ENCODE measurements around the gene ARF6. TPM values are rescaled to one million over a fixed set of nuclear protein-coding genes. Genes with fewer than 3 reads are reported as not detected.

The ARF6 gene
- total and polyA plus RNA-seq, 9 of the 15 experiments (the other 6 are each of a cell fraction or from before 2014, with no cell fraction given) = 15.3 to 35.2 (median 24.9) TPM

DNA sequence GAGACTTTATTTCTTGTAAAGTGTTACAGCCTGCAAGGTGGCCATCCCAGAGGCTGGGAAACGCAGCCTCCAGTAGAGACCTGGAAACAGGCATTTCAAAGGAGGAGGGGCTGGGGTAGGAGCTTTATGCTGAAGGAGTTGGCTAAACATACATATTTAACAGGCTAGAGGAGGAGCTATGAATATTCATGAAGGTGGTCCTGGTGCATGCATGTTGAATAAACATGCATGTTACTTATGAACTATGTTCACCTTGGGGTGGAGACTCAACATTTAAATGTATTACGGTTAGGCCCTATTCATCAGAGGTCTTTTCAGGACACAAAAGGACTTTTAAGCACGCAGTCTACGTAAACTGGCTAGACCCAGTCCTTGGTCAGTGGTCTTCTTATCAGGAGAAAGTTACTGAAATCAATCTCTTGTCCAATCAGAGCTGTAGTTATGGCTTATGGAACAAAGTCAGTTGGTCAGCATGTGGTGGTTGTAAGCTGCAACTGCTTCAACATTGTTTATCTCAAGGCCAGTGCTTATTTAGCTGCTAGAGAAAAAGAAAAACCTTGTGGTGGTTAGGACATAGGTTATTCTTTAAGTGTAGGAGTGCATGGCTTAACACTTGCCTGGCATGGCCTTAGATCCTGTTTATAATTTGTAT, 11.4 kb upstream of the ARF6 start:
- FAIRE-seq = peak; percentile 88
- Histone ChIP-seq H3K79me2 (ENCODE audit: control insufficient read depth, insufficient read depth, low read length) (no peaks in the 10 kb centered on the region), H3K27ac (ENCODE audit: extremely low read depth, low read depth, low read length) (no peak overlapping the region; the same call in 2 of the 3 replicates), H3K9ac (ENCODE audit: insufficient read depth in 1 of 2, low read depth in 2 of 2, low read length in 2 of 2) (no peak overlapping the region), H4K20me1 (replicated peaks; ENCODE audit: control insufficient read depth, insufficient read depth, low read length) (no peaks in the 10 kb centered on the region), H3K27me3 (ENCODE audit: control insufficient read depth in 2 of 2, insufficient read depth in 2 of 2, low read length in 2 of 2) (no peaks in the 10 kb centered on the region), H3K4me3 (no peak overlapping the region), H3K9me1 (ENCODE audit: control insufficient read depth, insufficient read depth, low read length) (no peaks in the 10 kb centered on the region), H3K9me3 (replicated peaks; ENCODE audit: control insufficient read depth, insufficient read depth, low read depth, low read length) (no peaks in the 10 kb centered on the region), H3K4me2 (ENCODE audit: insufficient read depth, low read length) (no peak overlapping the region; the same call in 1 of the 2 replicates), H3K4me1 (replicated peaks in 1 of 2; ENCODE audit: control insufficient read depth in 2 of 2, insufficient read depth in 2 of 2, low read length in 2 of 2) (peaks cover 17 to 29% of the 10 kb centered on the region in 2 experiments), H2AFZ (ENCODE audit: low read depth, low read length) (peak overlapping the region; percentile 80), H3K36me3 (ENCODE audit: control insufficient read depth, insufficient read depth, low read length) (no peaks in the 10 kb centered on the region)
- ChIA-PET POLR2A (interaction anchor here (0.9 to 2.3 kb wide), 4 partner anchors 10 to 21 kb away, joined by 3 to 12 read pairs (median 3); partner anchors contain the start of gene ARF6), CTCF (ENCODE audit: low intra/inter-chr PET ratio) (interaction anchor here (0.6 kb wide), 1 partner anchor 17 kb away, joined by 4 read pairs; no protein-coding TSS in a partner anchor)
- BruUV-seq (replicated peaks) = no TSS peak
- DNase-seq (ENCODE audit: extremely low read depth in 1 of 4, low spot score in 3 of 4) = no peak
- intact Hi-C loops (cut with micrococcal nuclease) = no loop called here
- peak; percentile 78 for ATAC-seq
- in situ Hi-C loops (cut with MboI) = no loop called here
- 40% methylated on average over 4 of the region's 4 CpGs for WGBS (ENCODE audit: insufficient coverage, low coverage, missing lambda C conversion rate)
- TF ChIP-seq PYGO2 (tag; IDR thresholded peaks at IDR 0.05) = no peak
- TF ChIP-seq SMC3 (conservative IDR thresholded peaks at IDR 0.05; ENCODE audit: insufficient read depth, low read depth, low read length) = no peak
- TF ChIP-seq PURB (CRISPR knock-in tag; IDR thresholded peaks at IDR 0.05; ENCODE audit: low read depth) = no peak
- no peak for TF ChIP-seq ZNF134 (CRISPR knock-in tag; conservative IDR thresholded peaks at IDR 0.05)
- TF ChIP-seq FOXK2 (conservative IDR thresholded peaks at IDR 0.05 in 1 of 2, IDR thresholded peaks at IDR 0.05 in 1 of 2; ENCODE audit: low read depth in 2 of 2) = peak; percentile 14 to 65; a peak in 2 of 4 replicates
- TF ChIP-seq SMARCE1 (IDR thresholded peaks at IDR 0.05) = no peak
- TF ChIP-seq, protein P1, sequence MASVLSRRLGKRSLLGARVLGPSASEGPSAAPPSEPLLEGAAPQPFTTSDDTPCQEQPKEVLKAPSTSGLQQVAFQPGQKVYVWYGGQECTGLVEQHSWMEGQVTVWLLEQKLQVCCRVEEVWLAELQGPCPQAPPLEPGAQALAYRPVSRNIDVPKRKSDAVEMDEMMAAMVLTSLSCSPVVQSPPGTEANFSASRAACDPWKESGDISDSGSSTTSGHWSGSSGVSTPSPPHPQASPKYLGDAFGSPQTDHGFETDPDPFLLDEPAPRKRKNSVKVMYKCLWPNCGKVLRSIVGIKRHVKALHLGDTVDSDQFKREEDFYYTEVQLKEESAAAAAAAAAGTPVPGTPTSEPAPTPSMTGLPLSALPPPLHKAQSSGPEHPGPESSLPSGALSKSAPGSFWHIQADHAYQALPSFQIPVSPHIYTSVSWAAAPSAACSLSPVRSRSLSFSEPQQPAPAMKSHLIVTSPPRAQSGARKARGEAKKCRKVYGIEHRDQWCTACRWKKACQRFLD (CRISPR knock-in tag; IDR thresholded peaks at IDR 0.05) = peak; percentile 11; the same call in 1 of the 2 replicates
- TF ChIP-seq, protein P2, sequence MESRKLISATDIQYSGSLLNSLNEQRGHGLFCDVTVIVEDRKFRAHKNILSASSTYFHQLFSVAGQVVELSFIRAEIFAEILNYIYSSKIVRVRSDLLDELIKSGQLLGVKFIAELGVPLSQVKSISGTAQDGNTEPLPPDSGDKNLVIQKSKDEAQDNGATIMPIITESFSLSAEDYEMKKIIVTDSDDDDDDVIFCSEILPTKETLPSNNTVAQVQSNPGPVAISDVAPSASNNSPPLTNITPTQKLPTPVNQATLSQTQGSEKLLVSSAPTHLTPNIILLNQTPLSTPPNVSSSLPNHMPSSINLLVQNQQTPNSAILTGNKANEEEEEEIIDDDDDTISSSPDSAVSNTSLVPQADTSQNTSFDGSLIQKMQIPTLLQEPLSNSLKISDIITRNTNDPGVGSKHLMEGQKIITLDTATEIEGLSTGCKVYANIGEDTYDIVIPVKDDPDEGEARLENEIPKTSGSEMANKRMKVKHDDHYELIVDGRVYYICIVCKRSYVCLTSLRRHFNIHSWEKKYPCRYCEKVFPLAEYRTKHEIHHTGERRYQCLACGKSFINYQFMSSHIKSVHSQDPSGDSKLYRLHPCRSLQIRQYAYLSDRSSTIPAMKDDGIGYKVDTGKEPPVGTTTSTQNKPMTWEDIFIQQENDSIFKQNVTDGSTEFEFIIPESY (CRISPR knock-in tag; IDR thresholded peaks at IDR 0.05) = no peak
- TF ChIP-seq ILK (tag; IDR thresholded peaks at IDR 0.05; ENCODE audit: borderline replicate concordance, low read depth) = no peak
- no peak for TF ChIP-seq NCOA2 (IDR thresholded peaks at IDR 0.05; ENCODE audit: partially characterized antibody in 2 of 2)

Measured in K562 (cell line).